ENCODE measurements around the gene UGT2B7. TPM values are rescaled to one million over a fixed set of nuclear protein-coding genes. Genes with fewer than 3 reads are reported as not detected.

Gene UGT2B7
- total RNA-seq, 4 donors from 2014 or later = 20.5 to 42.2 (median 28.6) TPM; not detected in 1

GRCh38 chr4:69075061-69075792 lies 21.0 kb upstream of the UGT2B7 start:
- Histone ChIP-seq H3K4me1 (no peaks in the 10 kb centered on the region), H3K4me3 (no peak overlapping the region), H3K27ac (no peak overlapping the region), H3K9me3 (no peaks in the 10 kb centered on the region), H3K36me3 (no peaks in the 10 kb centered on the region), H3K27me3 (no peaks in the 10 kb centered on the region)
- DNase-seq = no peak
- TF ChIP-seq CTCF (IDR thresholded peaks at IDR 0.05) = no peak
- no peak for TF ChIP-seq POLR2A (IDR thresholded peaks at IDR 0.05)

GRCh38 chr4:69078852-69079251 lies 17.4 kb upstream of the UGT2B7 start:
- no peak for DNase-seq
- TF ChIP-seq POLR2A (IDR thresholded peaks at IDR 0.05) (no peak), CTCF (IDR thresholded peaks at IDR 0.05) (no peak)
- Histone ChIP-seq H3K27me3 (no peaks in the 10 kb centered on the region), H3K36me3 (no peaks in the 10 kb centered on the region), H3K4me1 (no peaks in the 10 kb centered on the region), H3K9me3 (no peaks in the 10 kb centered on the region), H3K4me3 (no peak overlapping the region), H3K27ac (no peak overlapping the region)

- TF ChIP-seq CTCF (IDR thresholded peaks at IDR 0.05) (no peak), POLR2A (IDR thresholded peaks at IDR 0.05) (no peak)
- H3K27ac ChIP-seq = no peak overlapping the region
- no peaks in the 10 kb centered on the region for H3K4me1 ChIP-seq
- H3K9me3 ChIP-seq = no peaks in the 10 kb centered on the region
- H3K36me3 ChIP-seq = no peaks in the 10 kb centered on the region
- no peak for DNase-seq
- no peak overlapping the region for H3K4me3 ChIP-seq
- H3K27me3 ChIP-seq = no peaks in the 10 kb centered on the region
These were observed 7.8 kb upstream of the UGT2B7 start for GRCh38 chr4:69088473-69088872.

GRCh38 chr4:69089388-69089787 lies 6.9 kb upstream of the UGT2B7 start:
- Histone ChIP-seq H3K36me3 (no peaks in the 10 kb centered on the region), H3K27me3 (no peaks in the 10 kb centered on the region), H3K4me3 (no peak overlapping the region), H3K9me3 (no peaks in the 10 kb centered on the region), H3K4me1 (no peaks in the 10 kb centered on the region), H3K27ac (no peak overlapping the region)
- TF ChIP-seq CTCF (IDR thresholded peaks at IDR 0.05) (no peak), POLR2A (IDR thresholded peaks at IDR 0.05) (no peak)
- no peak for DNase-seq

- no peak for DNase-seq
- Histone ChIP-seq H3K27me3 (no peaks in the 10 kb centered on the region), H3K36me3 (no peaks in the 10 kb centered on the region), H3K4me3 (no peak overlapping the region), H3K9me3 (no peaks in the 10 kb centered on the region), H3K27ac (no peak overlapping the region), H3K4me1 (peaks cover 0 to 8% (median 0%) of the 10 kb centered on the region in 4 donors)
- TF ChIP-seq POLR2A (IDR thresholded peaks at IDR 0.05) = no peak
- no peak for TF ChIP-seq CTCF (IDR thresholded peaks at IDR 0.05)
These were observed 4.1 kb upstream of the UGT2B7 start for GRCh38 chr4:69092190-69092589.
